ENCODE measurements around the gene ANKZF1.

The ANKZF1 gene

DNA sequence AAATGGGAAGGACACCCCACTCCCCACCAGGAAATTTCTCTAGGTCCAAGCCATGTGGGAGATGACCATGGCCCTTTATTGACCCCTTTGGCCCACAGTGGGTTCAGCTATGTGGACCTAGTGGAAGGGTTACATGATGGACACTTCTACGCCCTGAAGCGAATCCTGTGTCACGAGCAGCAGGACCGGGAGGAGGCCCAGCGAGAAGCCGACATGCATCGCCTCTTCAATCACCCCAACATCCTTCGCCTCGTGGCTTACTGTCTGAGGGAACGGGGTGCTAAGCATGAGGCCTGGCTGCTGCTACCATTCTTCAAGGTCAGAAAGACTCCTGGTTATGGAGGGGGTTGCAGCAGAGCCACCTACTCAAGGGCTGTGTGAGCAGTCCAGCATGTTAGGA is 17.0 kb downstream of the ANKZF1 start:
- peaks cover 25% of the 10 kb centered on the region for H3K4me1 ChIP-seq
- H2AFZ ChIP-seq = no peak overlapping the region
- no peak overlapping the region for H3K4me3 ChIP-seq (ENCODE audit: low read depth, low read length)
- H3K9me3 ChIP-seq (ENCODE audit: control insufficient read depth, low read length) = no peaks in the 10 kb centered on the region
- H3K27ac ChIP-seq = no peak overlapping the region
- no peak overlapping the region for H3K4me2 ChIP-seq (ENCODE audit: low read length)
- no peak overlapping the region for H3K9ac ChIP-seq
- no peaks in the 10 kb centered on the region for H3K79me2 ChIP-seq
- H3K36me3 ChIP-seq (ENCODE audit: control insufficient read depth, insufficient read depth, low read length) = no peaks in the 10 kb centered on the region
- TF ChIP-seq, protein P1, sequence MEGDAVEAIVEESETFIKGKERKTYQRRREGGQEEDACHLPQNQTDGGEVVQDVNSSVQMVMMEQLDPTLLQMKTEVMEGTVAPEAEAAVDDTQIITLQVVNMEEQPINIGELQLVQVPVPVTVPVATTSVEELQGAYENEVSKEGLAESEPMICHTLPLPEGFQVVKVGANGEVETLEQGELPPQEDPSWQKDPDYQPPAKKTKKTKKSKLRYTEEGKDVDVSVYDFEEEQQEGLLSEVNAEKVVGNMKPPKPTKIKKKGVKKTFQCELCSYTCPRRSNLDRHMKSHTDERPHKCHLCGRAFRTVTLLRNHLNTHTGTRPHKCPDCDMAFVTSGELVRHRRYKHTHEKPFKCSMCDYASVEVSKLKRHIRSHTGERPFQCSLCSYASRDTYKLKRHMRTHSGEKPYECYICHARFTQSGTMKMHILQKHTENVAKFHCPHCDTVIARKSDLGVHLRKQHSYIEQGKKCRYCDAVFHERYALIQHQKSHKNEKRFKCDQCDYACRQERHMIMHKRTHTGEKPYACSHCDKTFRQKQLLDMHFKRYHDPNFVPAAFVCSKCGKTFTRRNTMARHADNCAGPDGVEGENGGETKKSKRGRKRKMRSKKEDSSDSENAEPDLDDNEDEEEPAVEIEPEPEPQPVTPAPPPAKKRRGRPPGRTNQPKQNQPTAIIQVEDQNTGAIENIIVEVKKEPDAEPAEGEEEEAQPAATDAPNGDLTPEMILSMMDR (IDR thresholded peaks at IDR 0.05) = no peak
- H3K27me3 ChIP-seq (ENCODE audit: control insufficient read depth, insufficient read depth, low read length) = no peaks in the 10 kb centered on the region

GRCh38 chr2:219247678-219248642 is 18.4 kb downstream of the ANKZF1 start:
- H3K27me3 ChIP-seq (ENCODE audit: control insufficient read depth, insufficient read depth, low read length) = no peaks in the 10 kb centered on the region
- H3K27ac ChIP-seq = no peak overlapping the region
- no peaks in the 10 kb centered on the region for H3K36me3 ChIP-seq (ENCODE audit: control insufficient read depth, insufficient read depth, low read length)
- H3K4me1 ChIP-seq = peaks cover 30% of the 10 kb centered on the region
- H2AFZ ChIP-seq = no peak overlapping the region
- no peak overlapping the region for H3K9ac ChIP-seq
- H3K4me3 ChIP-seq (ENCODE audit: low read depth, low read length) = no peak overlapping the region
- no peak overlapping the region for H3K4me2 ChIP-seq (ENCODE audit: low read length)
- TF ChIP-seq, protein P1 (IDR thresholded peaks at IDR 0.05) = no peak
- H3K79me2 ChIP-seq = no peaks in the 10 kb centered on the region
- H3K9me3 ChIP-seq (ENCODE audit: control insufficient read depth, low read length) = no peaks in the 10 kb centered on the region

DNA sequence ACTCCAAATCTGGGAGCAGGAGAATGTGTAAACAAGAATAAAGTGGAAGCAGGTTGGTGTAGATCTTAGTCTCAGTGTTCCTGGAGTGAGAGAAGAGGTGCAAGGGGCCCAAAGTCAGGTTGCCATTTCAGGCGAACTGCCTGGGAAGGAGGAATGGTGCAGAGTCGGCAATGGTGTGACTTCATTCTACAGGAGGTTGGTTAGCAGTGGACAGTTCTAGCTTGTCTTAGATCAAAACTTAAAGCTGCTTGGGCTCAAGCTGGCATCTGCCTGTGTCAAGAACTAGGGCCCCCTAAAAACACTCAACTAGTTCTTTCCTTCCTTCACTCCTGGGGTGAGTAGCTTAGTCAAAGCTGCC is 19.2 kb downstream of the ANKZF1 start:
- peaks cover 2% of the 10 kb centered on the region for H3K79me2 ChIP-seq
- no peak overlapping the region for H3K9ac ChIP-seq
- no peak overlapping the region for H3K4me3 ChIP-seq (ENCODE audit: low read depth, low read length)
- peaks cover 28% of the 10 kb centered on the region for H3K4me1 ChIP-seq
- peak overlapping the region; percentile 74 for H3K27ac ChIP-seq
- no peak overlapping the region for H2AFZ ChIP-seq
- H3K36me3 ChIP-seq (ENCODE audit: control insufficient read depth, insufficient read depth, low read length) = no peaks in the 10 kb centered on the region
- H3K27me3 ChIP-seq (ENCODE audit: control insufficient read depth, insufficient read depth, low read length) = no peaks in the 10 kb centered on the region
- TF ChIP-seq, protein P1 (IDR thresholded peaks at IDR 0.05) = no peak
- no peaks in the 10 kb centered on the region for H3K9me3 ChIP-seq (ENCODE audit: control insufficient read depth, low read length)
- no peak overlapping the region for H3K4me2 ChIP-seq (ENCODE audit: low read length)

GRCh38 chr2:219249203-219249980 is 19.8 kb downstream of the ANKZF1 start:
- TF ChIP-seq, protein P1 (IDR thresholded peaks at IDR 0.05) = no peak
- Histone ChIP-seq H3K4me1 (peaks cover 30% of the 10 kb centered on the region), H3K36me3 (ENCODE audit: control insufficient read depth, insufficient read depth, low read length) (no peaks in the 10 kb centered on the region), H3K4me3 (ENCODE audit: low read depth, low read length) (peak overlapping the region; percentile 28), H3K27me3 (ENCODE audit: control insufficient read depth, insufficient read depth, low read length) (no peaks in the 10 kb centered on the region), H3K9ac (no peak overlapping the region), H2AFZ (no peak overlapping the region), H3K4me2 (ENCODE audit: low read length) (peak overlapping the region; percentile 51), H3K27ac (peak overlapping the region; percentile 74), H3K9me3 (ENCODE audit: control insufficient read depth, low read length) (no peaks in the 10 kb centered on the region), H3K79me2 (peaks cover 2% of the 10 kb centered on the region)

All from parathyroid adenoma (tissue), 2 donors.